ENCODE results near the gene CHST13.

Gene CHST13

DNA sequence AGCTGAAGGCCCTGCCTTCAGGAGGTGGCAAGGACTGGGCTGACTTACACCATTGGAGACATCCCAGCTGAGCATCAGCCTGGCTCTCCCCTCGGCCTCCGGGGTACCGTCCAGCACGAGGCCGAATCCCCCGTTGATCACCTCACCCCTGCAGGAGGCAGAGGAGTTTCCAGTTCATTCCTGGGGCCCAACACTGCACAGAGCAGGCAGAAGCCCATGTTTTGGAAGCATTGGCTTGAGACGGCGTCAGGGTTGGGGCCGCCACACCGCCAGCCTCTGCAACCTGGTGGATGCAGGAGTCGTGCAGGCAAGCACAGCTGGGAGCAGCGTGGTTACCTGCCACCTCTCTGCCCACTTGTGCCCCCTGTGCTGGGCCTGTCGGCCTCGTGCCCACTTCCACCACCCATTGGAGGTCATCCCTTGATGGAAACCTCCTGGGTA, 40.6 kb upstream of the CHST13 start:
- H3K4me3 ChIP-seq (ENCODE audit: low read length), result no peak overlapping the region
- TF ChIP-seq ZNF274 (IDR thresholded peaks at IDR 0.05; ENCODE audit: low read depth, low read length), result no peak

DNA sequence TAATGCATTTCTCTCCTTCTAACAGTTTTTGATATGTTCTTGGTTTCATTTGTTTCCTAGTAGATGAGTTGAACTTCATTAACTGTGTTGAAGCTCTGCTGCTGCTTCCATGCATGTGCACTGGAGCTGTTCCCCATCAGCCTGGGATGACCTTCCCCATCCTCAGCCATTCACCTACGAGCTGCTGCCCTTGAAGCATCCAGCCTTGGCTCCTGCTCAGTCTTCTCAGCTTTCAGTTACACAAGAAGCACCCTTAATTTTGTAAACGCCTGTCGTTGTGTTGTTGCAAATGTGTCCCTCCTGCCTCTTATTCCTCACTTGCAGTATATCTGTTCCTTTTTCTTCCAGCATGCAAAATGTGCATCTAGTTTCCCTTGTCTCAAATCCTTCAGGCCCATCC, 39.8 kb upstream of the CHST13 start:
- no peak for TF ChIP-seq ZNF274 (IDR thresholded peaks at IDR 0.05; ENCODE audit: low read depth, low read length)
- no peak overlapping the region for H3K4me3 ChIP-seq (ENCODE audit: low read length)

DNA sequence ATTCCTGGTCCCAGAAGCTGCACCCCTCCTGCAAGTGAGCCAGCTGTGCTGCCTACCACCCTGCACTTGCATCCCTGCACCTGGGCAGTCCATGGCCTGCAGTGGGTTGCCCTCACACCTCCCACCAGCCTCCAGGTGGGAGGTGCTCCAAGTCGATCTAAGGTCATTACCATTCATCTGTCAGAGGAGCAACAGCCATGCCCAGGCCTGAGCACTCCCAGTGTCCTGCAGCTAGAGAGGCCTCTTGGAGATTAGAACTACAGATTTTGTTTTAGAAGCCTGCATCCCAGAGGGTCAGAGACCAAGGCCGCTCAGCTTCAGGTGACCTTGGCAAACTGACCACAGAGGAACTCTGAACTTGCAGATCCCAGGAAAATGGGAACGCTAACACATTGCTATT, 39.3 kb upstream of the CHST13 start:
- no peak for TF ChIP-seq ZNF274 (IDR thresholded peaks at IDR 0.05; ENCODE audit: low read depth, low read length)
- no peak overlapping the region for H3K4me3 ChIP-seq (ENCODE audit: low read length)

DNA sequence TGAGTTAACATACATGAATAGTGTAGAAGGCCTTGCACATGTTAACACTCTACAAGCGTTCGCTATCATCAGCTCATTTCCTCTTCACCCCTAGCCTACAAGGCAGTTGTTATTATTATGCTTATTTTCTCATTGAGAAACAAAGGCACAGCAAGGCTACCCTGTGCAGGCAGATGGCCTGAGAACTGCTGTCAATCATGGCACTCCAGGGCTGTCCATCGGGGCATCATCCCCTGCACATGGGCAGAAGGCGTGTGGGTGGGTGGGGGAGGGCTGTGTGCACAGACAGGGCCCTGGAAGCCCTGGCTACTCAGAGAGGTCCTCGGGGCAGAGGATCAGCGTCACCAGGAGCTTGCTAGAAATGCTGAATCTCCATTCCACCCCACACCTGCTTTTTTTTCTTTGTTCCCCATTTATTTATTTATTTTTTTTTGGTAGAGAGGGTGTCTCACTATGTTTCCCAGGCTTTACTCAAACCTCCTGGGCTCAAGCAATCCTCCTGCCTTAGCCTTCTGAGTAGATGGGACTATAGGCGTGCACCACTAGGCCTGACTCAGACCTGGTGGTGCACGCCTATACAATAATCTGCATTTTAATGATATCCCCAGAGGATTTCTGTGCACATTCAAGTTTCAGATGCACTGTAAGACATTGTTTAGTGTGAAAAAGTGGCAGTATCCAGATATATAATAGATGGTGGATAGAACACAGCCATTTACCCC, 38.6 kb upstream of the CHST13 start:
- TF ChIP-seq ZNF274 (IDR thresholded peaks at IDR 0.05; ENCODE audit: low read depth, low read length), result no peak
- no peak overlapping the region for H3K4me3 ChIP-seq (ENCODE audit: low read length)

DNA sequence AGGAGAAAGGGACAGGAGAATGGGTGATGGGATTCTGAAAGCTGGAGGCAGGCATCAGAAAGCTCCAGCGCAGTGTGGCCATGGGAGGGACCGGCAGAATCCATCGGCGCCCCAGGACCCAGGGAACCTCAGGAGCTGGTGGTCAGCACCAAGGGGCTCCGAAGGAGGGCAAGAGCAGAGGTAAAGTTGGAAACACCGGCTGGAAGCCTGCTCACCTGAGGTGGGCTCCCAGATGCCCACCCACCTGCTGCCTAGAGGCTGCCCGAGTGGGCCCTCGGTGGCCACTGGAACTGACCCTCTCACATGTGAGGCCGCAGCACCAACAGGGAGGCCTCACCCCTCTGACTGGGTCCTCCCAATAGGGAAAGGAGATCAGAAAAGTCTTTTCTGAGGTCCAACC, 38.0 kb upstream of the CHST13 start:
- H3K4me3 ChIP-seq (ENCODE audit: low read length), result no peak overlapping the region
- no peak for TF ChIP-seq ZNF274 (IDR thresholded peaks at IDR 0.05; ENCODE audit: low read depth, low read length)

DNA sequence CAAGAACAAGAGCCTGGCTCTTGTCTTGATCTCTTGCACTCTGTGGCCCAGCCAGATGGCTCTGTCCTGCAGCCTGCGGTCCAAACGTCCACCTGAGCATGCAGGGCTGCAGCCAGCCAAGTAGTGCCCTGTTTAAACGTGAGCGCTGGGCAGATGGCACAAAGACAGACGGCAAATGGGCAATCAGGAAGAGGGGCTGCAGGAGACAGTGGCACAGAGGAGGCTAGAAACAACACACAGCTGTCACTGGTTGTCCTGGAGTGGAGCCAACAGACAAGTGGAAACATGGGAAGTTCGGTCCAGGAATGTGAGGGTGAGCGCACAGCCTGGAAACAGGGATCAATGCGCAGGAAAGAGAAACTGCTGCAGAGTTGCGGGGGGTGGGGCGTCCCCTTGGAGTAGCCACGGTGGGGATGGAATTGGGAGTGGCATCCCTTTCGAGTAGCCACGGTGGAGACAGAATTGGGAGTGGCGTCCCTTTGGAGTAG, 37.6 kb upstream of the CHST13 start:
- H3K4me3 ChIP-seq (ENCODE audit: low read length), result no peak overlapping the region
- TF ChIP-seq ZNF274 (IDR thresholded peaks at IDR 0.05; ENCODE audit: low read depth, low read length), result no peak

DNA sequence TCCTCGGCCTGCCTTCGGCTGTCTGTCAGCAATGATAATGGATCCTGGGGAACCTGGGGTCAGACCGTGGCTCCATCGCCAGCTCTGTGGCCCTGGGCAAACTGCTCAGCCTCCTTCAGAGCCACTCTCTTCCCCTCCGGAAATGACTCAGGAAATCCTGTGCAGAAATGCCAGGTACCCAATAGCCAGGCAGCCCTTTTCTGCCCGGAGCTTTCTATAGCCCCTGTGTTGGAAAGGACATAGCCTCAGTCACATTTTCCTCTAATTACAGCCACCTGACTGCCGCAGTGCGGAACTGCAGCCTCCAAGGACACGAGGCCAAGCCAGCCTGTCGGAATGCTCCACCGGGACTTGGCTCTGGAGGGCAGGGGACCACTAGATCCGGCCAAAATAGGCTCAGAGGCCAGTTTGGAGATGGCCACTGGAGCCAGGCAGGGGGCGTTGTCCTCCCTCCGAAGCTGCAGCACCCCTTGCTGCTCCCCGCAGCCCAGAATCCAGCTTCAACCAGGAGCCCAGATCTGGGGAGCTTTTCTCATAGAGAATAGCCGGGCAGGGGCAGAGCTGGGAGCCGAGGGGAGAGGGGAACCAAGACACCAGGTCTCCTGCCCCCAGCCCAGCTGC, 36.7 kb upstream of the CHST13 start:
- H3K4me3 ChIP-seq (ENCODE audit: low read length), result no peak overlapping the region
- TF ChIP-seq ZNF274 (IDR thresholded peaks at IDR 0.05; ENCODE audit: low read depth, low read length), result no peak

DNA sequence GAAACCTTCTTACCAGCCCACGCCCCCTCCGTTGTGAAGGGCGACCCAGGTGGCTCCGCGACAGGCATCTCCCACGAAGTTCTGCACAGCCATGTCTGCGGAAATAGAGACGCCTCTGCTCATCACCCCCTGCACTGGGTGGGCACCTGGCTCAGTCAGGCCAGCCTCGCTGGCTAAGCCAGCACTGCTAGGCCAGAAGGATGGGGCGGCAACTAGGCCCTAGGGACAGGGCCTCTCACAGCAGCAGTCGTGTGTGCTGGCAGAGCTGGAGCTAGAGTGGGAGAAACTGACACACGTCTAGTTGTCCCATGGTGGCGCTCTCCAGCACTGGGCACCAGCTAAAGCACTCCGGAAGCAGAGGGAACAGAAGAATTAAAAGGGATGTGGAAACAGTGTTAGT, 35.8 kb upstream of the CHST13 start:
- TF ChIP-seq ZNF274 (IDR thresholded peaks at IDR 0.05; ENCODE audit: low read depth, low read length), result no peak
- H3K4me3 ChIP-seq (ENCODE audit: low read length), result no peak overlapping the region

DNA sequence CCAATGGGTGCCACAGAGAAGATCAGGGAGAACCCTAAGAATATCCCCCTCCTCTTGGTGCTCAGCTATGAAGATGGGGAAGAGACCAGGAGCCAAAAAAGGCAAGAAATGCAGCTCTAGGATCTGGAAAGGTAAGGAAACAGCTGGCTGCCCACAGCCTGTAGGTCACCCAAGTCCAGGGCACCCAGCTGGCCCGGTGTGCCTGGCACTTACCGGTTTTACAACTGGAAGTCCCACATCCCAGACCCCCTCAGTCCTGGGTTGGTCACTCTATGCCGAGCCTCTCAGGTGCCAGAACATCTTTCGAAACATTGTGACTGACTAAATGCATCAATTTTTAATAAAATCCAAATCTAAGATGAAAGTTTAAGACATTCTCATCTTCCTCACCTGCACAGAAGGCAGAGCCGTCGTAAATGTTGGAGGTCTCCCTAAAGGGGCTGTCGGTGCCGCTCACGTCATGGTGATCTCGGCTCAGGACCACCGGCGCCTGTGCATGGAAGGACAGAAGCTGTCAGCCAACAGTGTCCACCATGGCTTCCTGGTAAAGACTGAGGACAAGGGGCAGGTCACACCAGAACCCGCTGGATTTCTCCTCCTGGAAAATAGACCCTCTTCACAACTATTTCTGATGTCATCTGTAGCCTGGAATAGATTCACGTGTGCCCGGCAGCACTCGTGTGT, 34.9 kb upstream of the CHST13 start:
- TF ChIP-seq ZNF274 (IDR thresholded peaks at IDR 0.05; ENCODE audit: low read depth, low read length), result no peak
- H3K4me3 ChIP-seq (ENCODE audit: low read length), result no peak overlapping the region

DNA sequence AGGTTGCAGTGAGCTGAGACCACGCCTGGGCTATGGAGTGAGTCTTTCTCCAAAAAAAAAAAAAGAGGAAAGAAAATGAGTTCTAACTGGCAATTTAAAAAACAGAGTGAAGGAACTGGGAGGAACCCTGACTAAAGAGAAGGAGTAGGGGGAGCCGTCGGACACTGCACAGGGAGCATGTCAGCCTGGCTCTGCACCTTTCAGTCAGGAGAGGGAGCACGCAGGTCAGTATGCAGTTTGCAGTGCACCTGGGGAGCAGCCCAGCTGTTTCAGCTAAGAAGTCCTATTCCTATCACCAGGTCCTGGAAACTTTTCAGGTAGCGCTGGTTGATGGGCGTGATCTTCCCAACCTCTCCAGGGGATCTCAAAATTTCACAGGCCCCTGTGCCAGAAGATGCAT, 33.3 kb upstream of the CHST13 start:
- no peak for TF ChIP-seq ZNF274 (IDR thresholded peaks at IDR 0.05; ENCODE audit: low read depth, low read length)
- H3K4me3 ChIP-seq (ENCODE audit: low read length), result no peak overlapping the region

DNA sequence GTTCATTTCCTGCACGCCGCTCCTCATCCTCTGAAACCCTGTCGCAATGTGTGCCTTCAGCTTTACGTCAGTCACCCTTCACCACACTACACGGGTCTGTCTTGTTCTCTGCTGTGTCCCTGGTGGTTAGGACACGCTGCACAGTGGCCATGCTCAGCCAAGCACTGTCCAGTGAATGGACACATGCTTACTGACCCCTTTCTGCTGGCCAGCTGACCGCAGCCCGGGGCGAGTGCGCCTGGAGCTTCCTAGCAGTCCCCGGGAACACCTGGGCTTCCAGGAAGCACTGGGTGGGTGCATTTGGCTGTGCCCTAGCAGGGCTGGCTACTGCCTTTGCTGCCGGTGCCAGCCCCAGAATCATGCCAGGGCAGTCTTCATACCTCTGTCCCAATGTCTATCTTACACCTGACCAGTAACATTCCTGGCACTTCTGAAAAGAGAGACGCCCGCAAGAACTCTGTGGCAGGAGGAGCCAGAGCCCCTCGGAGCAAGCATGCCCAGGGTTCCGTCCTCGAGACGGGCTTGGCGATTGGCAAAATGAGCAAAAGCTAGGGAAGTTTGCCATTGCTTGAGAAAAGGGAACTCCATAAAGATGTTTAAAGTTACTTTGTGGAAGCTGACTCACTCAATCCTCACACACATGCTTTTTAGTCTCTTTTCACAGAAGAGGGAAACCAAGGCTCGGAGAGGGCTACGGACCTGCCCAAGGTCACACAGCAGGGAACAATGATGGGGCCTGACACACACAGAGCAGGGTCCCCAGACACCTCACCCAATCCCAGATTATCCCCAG, 32.5 kb upstream of the CHST13 start:
- no peak for TF ChIP-seq ZNF274 (IDR thresholded peaks at IDR 0.05; ENCODE audit: low read depth, low read length)
- no peak overlapping the region for H3K4me3 ChIP-seq (ENCODE audit: low read length)

DNA sequence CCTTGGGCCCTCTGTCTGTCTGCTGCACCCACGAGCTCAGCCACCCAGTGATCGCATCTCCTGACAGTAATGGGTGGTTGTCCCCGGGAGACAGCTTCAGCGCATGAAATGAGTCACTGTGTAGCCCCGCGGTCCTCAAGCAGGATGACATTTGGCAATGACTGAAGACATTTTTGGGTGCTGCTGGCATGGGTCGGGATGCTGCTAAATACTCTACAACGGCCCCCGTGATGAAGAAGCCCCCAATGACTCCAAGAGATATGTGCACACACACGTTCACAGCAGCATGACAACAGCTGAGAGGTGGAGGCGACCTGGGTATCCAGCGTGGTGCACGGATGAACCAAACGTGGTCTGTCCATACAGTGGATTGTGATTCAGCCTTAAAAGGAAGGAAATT, 30.9 kb upstream of the CHST13 start:
- no peak overlapping the region for H3K4me3 ChIP-seq (ENCODE audit: low read length)
- no peak for TF ChIP-seq ZNF274 (IDR thresholded peaks at IDR 0.05; ENCODE audit: low read depth, low read length)

DNA sequence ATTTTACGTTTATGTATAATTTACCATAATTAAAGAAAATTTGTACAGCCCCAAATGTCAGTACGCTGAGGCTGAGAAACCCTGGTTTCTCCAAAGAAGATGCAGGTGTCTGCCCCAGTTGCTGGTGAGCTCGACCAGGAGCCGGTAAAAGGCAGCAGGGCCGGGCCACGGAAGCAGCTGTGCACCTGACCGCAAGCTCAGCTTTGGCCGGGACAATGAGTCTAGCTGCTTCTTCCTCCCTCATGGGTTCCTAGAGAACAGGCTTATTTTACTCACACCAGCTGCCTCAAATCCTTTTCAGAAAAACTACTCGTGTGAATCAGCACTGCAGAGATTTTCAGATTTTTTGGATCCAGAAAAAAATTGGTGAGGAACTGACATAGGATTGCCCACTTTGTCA, 30.2 kb upstream of the CHST13 start:
- TF ChIP-seq ZNF274 (IDR thresholded peaks at IDR 0.05; ENCODE audit: low read depth, low read length), result no peak
- H3K4me3 ChIP-seq (ENCODE audit: low read length), result no peak overlapping the region

All from GM08714 (cell line).